NCI-H524 (cell line): ENCODE data around the gene OR2M4.
A peak's percentile ranks its signal among the peaks of the same experiment; 100 is the strongest.
"Not testable (repeated sequence)": the region's sequence is repeated elsewhere in the genome, so short reads cannot be mapped to it uniquely, and the experiment has no call there.

Source experiments
- DNase-seq, 2 experiments: peaks; one replicate each; lab custom pipeline; 2025; lab: John Stamatoyannopoulos, UW

Gene OR2M4, protein sequence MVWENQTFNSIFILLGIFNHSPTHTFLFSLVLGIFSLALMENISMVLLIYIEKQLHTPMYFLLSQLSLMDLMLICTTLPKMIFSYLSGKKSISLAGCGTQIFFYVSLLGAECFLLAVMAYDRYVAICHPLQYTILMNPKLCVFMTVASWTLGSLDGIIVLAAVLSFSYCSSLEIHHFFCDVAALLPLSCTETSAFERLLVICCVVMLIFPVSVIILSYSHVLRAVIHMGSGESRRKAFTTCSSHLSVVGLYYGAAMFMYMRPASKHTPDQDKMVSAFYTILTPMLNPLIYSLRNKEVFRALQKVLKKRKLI

DNA sequence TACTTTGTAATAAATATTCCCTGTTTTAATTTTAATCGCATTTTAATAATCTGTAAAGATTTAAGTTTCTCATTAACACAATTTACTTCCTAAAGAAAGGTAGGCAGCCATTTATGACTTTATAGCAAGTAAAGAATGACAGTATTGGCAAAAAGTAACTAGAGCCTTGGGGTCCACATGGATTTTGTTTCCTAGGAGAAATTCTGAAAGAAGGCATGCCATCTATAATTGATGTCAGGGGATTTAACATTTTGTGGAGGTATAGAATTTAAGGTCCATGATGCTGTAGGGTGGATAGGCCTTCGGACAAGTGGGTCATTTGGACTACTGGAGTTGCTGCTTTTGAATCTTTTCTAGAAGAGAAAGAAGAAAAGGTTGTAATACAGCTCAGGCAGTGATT, at the start of gene OR2M4:
TSS of gene OR2M4 (plus strand) at position 301 of the 400 bp plus-strand sequence. CDS start 7,512 bp downstream, outside the sequence.
- no peak for DNase-seq

DNA sequence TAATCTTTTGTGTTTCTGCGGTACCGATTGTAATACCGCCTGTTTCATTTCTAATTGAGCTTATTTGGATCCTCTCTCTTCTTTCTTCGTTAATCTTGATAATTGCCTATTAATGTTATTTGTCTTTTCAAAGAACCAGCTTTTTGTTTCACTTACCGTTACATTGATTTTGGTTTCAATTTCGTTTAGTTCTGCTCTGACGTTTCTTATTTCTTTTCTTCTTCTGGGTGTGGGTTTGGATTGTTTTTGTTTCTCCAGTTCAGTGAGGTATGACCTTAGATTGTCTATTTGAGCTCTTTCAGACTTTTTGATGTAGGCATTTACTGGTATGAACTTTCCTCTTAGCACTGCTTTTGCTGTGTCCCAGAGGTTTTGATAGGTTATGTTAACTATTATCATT, 47.2 kb upstream of the OR2M4 start:
- no peak for DNase-seq

DNA sequence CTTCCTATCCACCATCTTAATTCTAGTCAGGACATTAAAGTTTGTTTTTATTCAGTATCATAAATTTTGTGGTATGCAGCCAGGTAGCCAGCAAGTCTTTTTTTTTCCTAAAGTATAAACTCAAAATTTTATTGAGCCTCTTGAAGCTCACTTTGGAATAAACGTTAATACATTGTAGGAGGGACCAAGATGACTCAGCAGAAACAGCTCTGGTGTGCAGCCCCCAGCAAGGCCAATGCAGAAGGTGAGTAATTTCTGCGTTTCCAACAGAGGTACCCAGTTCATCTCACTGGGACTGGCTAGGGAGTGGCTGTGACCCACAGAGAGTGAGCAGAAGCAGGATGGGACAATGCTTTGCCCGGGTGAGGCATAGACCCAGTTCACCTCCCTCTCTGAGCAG, 43.9 kb upstream of the OR2M4 start:
- no peak for DNase-seq

DNA sequence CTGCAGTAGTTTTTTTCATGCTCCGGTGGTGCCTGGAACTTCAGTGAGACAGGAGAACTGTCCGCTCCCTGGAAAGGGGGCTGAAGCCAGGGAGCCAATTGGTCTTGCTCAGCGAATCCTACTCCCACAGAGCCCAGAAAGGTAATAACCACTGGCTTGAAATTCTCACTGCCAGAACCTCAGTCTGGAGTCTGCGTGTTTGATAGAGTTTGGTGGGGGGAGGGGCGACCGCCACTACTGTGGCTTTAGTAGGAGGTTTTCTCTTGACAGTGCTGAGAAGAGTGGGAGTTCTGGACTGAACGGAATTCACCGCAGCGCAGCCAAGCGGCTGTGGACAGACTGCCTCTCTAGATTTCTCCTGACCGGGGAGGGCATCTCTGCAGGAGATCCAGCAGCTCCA, 42.2 kb upstream of the OR2M4 start:
- no peak for DNase-seq

DNA sequence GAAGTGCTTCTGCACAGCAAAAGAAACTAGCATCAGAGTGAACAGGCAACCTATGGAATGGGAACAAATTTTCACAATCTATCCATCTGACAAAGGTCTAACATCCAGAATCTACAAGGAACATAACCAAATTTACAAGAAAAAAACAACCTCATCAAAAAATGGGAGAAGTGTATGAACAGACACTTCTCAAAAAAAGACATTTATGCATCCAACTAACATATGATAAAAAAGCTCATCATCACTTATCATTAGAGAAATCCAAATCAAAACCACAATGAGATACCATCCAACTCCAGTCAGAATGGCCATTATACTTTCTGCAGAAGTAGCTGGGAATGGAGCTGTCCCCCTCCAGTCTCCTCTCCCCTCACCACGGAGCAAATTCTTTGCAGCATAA, 37.1 kb upstream of the OR2M4 start:
- DNase-seq = no peak

DNA sequence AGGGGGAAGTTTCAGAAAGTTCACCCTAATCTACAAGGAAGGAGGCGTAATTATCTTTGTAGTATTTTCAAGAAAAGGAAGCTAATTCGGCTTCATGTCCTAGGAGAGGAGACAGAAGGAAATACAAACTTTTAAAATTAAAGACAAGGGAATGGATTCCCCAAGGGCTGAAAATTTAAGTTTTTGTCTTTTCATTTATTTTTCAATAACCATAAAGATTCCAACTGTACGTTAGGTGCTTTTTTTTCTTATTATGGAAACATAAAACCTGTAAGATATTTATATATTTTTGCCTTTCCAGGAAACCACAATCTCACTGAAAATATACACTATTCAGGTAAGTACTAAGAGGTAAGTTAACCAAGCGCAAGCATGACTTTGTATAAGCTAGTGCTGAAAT, 34.3 kb upstream of the OR2M4 start, which contains the start of gene OR2M3:
TSS of gene OR2M3 (plus strand) at position 301 of the 400 bp plus-strand sequence. CDS start 5,803 bp downstream, outside the sequence.
- DNase-seq = no peak

DNA sequence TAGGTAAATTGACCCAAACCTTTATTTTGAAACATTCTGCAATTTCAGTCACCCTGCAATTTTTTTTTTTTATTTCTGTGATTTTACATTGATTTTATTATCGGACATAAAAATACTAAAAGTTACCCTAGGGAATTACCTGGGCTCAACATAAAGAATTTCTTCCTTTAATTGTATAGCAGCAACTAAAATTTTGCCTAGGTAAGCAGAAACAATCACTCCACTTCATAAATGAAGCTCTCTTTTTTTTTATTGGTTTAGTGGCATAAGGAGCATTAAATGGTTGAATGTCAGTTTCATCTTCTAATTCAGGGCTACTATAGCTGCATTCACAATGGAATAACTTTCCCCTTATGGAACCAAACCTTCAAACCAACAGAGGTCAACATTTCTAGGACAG, 15.3 kb upstream of the OR2M4 start:
- no peak for DNase-seq

DNA sequence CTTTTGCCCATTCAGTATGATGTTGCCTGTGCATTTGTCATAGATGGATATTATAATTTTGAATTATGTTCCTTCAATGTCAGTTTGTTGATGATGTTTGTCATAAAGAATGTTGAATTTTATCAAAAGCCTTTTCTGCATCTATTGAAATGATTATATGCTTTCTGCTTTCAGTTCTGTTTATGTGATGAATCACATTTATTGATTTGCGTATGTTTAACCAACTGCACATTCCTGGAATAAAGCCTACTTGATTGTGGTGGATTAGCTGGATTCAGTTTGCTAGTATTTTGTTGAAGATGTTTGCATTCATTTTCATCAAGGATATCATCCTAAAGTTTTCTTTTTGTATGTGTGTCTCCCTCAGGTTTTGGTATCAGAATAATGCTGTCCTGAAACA, 5.7 kb upstream of the OR2M4 start:
- no peak for DNase-seq

DNA sequence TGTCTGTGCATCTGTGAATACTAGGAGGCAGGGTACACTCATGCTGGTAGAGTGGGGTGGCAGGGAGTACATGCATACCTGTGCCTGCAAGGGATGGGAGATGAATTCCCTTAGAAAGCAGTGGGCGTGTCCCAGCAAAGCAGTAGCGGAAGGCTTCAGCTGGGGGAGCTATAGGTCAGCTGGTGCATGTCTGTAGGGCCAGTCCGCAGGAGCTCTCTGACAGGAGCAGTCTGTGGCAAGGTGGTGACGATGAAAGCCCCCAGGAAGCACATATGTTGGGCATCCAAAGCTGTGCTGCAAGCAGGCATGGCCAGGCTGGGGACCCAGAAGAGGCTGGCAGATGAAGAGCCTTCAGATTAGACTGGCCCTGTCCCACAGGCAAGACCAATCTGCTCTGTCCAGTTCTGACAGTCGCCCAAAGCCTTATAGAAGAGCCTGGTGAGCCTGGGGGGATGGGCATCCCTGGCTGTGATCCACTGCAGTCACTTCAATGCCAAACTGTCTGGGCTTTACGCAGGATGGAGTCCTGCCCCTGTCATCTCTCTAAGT, 1.8 kb upstream of the OR2M4 start:
- no peak for DNase-seq

DNA sequence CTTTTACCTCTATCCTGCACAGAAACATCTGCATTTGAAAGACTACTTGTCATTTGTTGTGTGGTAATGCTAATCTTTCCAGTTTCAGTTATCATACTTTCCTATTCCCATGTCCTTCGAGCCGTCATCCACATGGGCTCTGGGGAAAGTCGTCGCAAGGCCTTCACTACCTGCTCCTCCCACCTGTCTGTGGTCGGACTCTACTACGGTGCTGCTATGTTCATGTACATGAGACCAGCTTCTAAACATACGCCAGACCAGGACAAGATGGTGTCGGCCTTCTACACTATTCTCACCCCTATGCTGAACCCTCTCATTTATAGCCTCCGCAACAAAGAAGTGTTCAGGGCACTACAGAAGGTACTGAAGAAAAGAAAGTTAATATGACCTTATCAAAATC, 8.3 kb downstream of the OR2M4 start:
- DNase-seq = no peak

DNA sequence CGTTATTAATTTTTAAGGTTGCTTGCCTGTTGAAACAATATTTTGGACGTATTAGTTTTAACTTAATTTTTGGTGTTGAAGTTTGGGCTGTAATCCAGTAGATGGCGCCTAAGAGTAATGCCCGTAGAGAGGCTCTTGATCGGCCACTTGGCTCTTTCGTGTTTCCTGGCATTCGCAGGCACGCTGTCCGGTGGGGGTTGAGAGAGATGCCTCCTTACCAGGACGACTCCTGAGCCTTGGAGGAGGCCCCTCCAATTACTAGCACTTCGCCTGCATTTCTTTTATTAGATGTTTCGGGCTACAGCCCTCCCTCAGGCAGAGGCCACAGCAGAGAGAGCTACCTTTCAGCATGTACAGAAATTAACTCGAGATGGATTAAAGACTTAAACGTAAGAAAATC, 12.0 kb downstream of the OR2M4 start:
- peak in 1 of 2 experiments; percentile 43 for DNase-seq

DNA sequence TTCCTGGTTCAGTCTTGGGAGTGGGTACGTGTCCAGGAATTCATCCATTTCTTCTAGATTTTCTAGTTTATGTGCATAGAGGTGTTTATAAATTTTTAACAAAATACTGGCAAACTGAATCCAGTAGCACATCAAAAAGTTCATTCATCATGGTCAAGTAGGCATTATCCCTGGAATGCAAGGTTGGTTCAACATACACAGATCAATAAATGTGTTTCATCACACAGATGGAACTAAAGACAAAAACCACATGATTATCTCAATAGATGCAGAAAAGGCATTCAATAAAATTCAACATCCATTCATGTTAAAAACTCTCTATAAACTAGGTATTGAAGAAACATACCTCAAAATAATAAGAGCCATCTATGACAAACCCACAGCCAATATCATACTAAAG, 28.1 kb downstream of the OR2M4 start:
- not testable (repeated sequence) for DNase-seq

DNA sequence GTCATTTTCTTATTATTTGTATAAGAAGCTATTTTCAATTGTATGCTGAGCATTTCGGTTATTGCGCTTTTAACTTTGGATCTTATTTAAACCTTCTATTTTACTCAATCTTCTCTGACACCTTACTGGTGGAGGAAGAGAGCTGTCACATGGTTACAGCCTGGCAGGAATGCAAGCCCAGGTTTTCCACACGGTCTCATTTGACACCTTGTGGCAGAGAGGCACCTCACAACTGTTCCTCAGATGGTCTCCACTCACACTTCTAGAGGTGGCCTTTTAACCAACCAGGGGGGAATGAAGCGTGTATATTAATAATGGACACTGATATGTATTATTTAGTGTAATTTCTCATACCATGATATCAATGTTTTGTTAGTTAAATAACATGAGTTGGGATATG, 37.0 kb downstream of the OR2M4 start:
- DNase-seq = no peak

DNA sequence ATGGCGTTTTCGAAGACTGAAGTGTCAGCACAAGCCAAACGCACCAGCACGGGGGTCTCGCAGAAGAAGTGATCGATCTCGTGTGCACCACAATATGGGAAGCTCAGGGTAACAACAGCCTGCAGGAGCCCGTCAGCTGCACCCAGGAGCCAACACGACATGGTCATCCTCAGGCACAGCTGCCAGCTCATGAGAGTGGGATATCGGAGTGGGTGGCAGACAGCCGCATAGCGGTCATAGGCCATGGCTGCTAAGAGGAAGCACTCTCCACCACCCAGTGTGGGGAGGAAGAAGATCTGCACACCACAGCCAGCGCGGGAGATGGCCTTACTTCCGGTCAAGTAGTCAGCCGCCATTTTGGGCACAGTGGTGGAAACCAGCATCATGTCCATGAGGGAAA, 42.0 kb downstream of the OR2M4 start:
- not testable (repeated sequence) for DNase-seq

DNA sequence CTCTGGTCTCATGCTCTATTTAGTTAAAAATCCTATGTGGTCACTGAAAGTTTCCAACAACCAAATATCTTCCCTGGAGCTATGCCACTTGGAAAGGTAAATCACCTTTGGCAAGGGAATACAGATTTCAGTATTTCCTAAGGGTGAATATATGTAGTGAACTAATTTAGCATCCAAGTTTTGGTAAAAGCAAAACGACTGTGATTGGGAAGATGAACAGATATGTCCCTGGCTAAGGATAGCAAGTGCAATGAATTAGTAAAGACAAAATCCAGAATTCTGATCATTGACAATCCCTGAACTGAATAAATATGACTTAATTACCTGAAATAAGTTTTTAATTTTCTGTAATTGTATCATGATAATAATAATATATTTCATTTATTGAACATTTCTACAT, 46.7 kb downstream of the OR2M4 start, which contains the start of gene OR2T33:
TSS of gene OR2T33 (minus strand) at position 101 of the 400 bp plus-strand sequence. CDS start 4,162 bp downstream, outside the sequence.
- DNase-seq = no peak

DNA sequence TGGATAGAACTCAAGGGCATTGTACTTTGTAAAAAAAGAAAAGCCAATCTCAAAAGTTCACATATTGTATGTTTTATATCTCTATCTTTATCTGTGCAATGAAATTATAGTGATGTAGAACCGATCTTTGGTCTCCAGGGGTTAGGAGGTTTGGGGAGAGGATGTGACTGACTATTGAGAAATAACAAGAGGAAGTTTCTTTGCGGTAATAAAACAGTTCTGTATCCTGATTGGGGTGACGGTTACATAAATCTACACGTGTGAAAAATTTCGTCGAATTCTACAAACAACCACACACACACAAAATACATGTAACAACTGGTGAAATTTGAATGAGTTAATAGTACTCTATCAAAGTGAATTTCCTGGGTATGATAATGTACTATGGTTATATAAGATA, 57.2 kb downstream of the OR2M4 start:
- no peak for DNase-seq
